Measurements from ENCODE around the gene TASOR2. TPM values are rescaled to one million over a fixed set of nuclear protein-coding genes. Genes with fewer than 3 reads are reported as not detected.

TASOR2 gene
- total RNA-seq, 1 experiment from 2014 or later = 67.3 TPM

DNA sequence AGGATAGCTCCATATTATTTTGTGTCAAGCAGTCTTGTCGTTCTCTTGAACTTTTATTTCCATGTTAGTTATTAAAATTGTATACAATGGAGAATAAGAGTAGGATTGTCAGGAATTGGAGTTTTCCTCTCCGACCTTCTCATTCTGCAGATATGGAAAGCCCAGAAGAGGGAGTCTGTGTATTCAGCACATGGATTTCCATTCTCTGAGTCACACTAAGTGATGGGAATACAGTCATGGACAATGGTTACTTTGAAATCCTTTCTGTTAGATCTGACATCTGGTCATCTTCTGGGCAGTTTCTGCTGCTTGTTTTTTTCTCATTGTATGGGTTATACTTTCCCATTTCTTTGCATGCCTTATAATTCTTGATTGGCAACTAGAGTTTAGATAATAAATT, 5.0 kb upstream of the TASOR2 start:
- ATAC-seq = no peak
- H3K36me3 Mint-ChIP-seq = peaks cover 7% of the 10 kb centered on the region; the same call in 1 of the 2 replicates
- CTCF ChIA-PET = interaction anchor here (0.6 kb wide), 1 partner anchor 1438 kb away, joined by 3 read pairs; no protein-coding TSS in a partner anchor
- no peak overlapping the region for H3K27ac Mint-ChIP-seq
- peaks cover 16% of the 10 kb centered on the region for H3K9me3 Mint-ChIP-seq
- no peak for DNase-seq (ENCODE audit: low spot score)
- TF ChIP-seq ZNF317 (CRISPR knock-in tag; IDR thresholded peaks at IDR 0.05; ENCODE audit: borderline replicate concordance, low read depth) = no peak
- no peak for TF ChIP-seq RORB (CRISPR knock-in tag; IDR thresholded peaks at IDR 0.05)
- no peak for TF ChIP-seq SP1 (CRISPR knock-in tag; conservative IDR thresholded peaks at IDR 0.05)
- TF ChIP-seq, protein P1, sequence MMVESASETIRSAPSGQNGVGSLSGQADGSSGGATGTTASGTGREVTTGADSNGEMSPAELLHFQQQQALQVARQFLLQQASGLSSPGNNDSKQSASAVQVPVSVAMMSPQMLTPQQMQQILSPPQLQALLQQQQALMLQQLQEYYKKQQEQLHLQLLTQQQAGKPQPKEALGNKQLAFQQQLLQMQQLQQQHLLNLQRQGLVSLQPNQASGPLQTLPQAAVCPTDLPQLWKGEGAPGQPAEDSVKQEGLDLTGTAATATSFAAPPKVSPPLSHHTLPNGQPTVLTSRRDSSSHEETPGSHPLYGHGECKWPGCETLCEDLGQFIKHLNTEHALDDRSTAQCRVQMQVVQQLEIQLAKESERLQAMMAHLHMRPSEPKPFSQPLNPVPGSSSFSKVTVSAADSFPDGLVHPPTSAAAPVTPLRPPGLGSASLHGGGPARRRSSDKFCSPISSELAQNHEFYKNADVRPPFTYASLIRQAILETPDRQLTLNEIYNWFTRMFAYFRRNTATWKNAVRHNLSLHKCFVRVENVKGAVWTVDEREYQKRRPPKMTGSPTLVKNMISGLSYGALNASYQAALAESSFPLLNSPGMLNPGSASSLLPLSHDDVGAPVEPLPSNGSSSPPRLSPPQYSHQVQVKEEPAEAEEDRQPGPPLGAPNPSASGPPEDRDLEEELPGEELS (CRISPR knock-in tag; IDR thresholded peaks at IDR 0.05) = no peak
- TF ChIP-seq, protein P2, sequence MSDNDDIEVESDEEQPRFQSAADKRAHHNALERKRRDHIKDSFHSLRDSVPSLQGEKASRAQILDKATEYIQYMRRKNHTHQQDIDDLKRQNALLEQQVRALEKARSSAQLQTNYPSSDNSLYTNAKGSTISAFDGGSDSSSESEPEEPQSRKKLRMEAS (CRISPR knock-in tag; IDR thresholded peaks at IDR 0.05) = no peak
- no peak for TF ChIP-seq TP53 (CRISPR knock-in tag; IDR thresholded peaks at IDR 0.05)
- TF ChIP-seq, protein P3, sequence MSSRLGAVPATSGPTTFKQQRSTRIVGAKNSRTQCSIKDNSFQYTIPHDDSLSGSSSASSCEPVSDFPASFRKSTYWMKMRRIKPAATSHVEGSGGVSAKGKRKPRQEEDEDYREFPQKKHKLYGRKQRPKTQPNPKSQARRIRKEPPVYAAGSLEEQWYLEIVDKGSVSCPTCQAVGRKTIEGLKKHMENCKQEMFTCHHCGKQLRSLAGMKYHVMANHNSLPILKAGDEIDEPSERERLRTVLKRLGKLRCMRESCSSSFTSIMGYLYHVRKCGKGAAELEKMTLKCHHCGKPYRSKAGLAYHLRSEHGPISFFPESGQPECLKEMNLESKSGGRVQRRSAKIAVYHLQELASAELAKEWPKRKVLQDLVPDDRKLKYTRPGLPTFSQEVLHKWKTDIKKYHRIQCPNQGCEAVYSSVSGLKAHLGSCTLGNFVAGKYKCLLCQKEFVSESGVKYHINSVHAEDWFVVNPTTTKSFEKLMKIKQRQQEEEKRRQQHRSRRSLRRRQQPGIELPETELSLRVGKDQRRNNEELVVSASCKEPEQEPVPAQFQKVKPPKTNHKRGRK (CRISPR knock-in tag; IDR thresholded peaks at IDR 0.05; ENCODE audit: borderline replicate concordance) = no peak
- TF ChIP-seq NFATC4 (CRISPR knock-in tag; IDR thresholded peaks at IDR 0.05) = no peak
- no peak for TF ChIP-seq ELF4 (CRISPR knock-in tag; IDR thresholded peaks at IDR 0.05; ENCODE audit: low read depth)
- TF ChIP-seq ZNF263 (CRISPR knock-in tag; IDR thresholded peaks at IDR 0.05; ENCODE audit: low read depth) = no peak
- TF ChIP-seq, protein P4, sequence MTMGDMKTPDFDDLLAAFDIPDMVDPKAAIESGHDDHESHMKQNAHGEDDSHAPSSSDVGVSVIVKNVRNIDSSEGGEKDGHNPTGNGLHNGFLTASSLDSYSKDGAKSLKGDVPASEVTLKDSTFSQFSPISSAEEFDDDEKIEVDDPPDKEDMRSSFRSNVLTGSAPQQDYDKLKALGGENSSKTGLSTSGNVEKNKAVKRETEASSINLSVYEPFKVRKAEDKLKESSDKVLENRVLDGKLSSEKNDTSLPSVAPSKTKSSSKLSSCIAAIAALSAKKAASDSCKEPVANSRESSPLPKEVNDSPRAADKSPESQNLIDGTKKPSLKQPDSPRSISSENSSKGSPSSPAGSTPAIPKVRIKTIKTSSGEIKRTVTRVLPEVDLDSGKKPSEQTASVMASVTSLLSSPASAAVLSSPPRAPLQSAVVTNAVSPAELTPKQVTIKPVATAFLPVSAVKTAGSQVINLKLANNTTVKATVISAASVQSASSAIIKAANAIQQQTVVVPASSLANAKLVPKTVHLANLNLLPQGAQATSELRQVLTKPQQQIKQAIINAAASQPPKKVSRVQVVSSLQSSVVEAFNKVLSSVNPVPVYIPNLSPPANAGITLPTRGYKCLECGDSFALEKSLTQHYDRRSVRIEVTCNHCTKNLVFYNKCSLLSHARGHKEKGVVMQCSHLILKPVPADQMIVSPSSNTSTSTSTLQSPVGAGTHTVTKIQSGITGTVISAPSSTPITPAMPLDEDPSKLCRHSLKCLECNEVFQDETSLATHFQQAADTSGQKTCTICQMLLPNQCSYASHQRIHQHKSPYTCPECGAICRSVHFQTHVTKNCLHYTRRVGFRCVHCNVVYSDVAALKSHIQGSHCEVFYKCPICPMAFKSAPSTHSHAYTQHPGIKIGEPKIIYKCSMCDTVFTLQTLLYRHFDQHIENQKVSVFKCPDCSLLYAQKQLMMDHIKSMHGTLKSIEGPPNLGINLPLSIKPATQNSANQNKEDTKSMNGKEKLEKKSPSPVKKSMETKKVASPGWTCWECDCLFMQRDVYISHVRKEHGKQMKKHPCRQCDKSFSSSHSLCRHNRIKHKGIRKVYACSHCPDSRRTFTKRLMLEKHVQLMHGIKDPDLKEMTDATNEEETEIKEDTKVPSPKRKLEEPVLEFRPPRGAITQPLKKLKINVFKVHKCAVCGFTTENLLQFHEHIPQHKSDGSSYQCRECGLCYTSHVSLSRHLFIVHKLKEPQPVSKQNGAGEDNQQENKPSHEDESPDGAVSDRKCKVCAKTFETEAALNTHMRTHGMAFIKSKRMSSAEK (CRISPR knock-in tag; IDR thresholded peaks at IDR 0.05; ENCODE audit: borderline replicate concordance) = no peak
- no peak for TF ChIP-seq NFYB (CRISPR knock-in tag; conservative IDR thresholded peaks at IDR 0.05; ENCODE audit: low read depth)
- TF ChIP-seq, protein P5, sequence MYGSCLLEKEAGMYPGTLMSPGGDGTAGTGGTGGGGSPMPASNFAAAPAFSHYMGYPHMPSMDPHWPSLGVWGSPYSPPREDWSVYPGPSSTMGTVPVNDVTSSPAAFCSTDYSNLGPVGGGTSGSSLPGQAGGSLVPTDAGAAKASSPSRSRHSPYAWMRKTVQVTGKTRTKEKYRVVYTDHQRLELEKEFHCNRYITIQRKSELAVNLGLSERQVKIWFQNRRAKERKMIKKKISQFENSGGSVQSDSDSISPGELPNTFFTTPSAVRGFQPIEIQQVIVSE (CRISPR knock-in tag; IDR thresholded peaks at IDR 0.05; ENCODE audit: borderline replicate concordance) = no peak
- TF ChIP-seq SMAD3 (CRISPR knock-in tag; IDR thresholded peaks at IDR 0.05; ENCODE audit: borderline replicate concordance) = no peak
- 0 out of 2 replicates have a peak, but pooled peaks cover 3% of the 10 kb centered on the region for H3K4me1 Mint-ChIP-seq
- H3K27me3 Mint-ChIP-seq (ENCODE audit: low read depth) = peaks cover 66% of the 10 kb centered on the region
- H3K4me3 Mint-ChIP-seq = no peak overlapping the region
- POLR2A ChIA-PET = no interaction called here

DNA sequence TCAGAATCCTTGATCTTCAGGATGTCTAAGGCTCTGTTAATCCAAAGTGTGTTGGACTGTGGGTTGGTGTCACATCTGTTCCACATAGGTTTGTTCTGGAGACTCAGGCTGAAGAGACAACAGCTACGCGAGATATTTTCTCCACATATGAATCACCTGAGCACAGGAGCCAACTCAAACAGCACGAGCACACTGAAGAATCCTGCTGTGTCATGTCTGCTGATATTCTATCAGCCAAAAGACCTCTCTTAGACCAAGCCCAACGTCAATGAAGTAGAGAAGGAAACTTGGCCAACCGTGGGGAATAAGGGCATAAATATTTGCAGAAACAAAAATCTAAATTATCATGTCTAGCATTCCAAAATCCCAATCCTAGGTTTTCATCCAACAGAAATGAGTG, 2.7 kb upstream of the TASOR2 start:
- TF ChIP-seq, protein P6, sequence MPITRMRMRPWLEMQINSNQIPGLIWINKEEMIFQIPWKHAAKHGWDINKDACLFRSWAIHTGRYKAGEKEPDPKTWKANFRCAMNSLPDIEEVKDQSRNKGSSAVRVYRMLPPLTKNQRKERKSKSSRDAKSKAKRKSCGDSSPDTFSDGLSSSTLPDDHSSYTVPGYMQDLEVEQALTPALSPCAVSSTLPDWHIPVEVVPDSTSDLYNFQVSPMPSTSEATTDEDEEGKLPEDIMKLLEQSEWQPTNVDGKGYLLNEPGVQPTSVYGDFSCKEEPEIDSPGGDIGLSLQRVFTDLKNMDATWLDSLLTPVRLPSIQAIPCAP (CRISPR knock-in tag; IDR thresholded peaks at IDR 0.05) = no peak
- TF ChIP-seq TEAD1 (CRISPR knock-in tag; IDR thresholded peaks at IDR 0.05) (no peak), PRRX2 (CRISPR knock-in tag; IDR thresholded peaks at IDR 0.05) (no peak), HMGA2 (CRISPR knock-in tag; IDR thresholded peaks at IDR 0.05) (no peak), GTF2I (CRISPR knock-in tag; conservative IDR thresholded peaks at IDR 0.05) (no peak), ZNF263 (CRISPR knock-in tag; IDR thresholded peaks at IDR 0.05; ENCODE audit: low read depth) (no peak), CREB1 (CRISPR knock-in tag; IDR thresholded peaks at IDR 0.05) (no peak), ZNF219 (CRISPR knock-in tag; IDR thresholded peaks at IDR 0.05; ENCODE audit: borderline replicate concordance) (no peak), EMX1 (CRISPR knock-in tag; IDR thresholded peaks at IDR 0.05) (no peak)
- TF ChIP-seq, protein P7, sequence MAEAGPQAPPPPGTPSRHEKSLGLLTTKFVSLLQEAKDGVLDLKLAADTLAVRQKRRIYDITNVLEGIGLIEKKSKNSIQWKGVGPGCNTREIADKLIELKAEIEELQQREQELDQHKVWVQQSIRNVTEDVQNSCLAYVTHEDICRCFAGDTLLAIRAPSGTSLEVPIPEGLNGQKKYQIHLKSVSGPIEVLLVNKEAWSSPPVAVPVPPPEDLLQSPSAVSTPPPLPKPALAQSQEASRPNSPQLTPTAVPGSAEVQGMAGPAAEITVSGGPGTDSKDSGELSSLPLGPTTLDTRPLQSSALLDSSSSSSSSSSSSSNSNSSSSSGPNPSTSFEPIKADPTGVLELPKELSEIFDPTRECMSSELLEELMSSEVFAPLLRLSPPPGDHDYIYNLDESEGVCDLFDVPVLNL (CRISPR knock-in tag; IDR thresholded peaks at IDR 0.05; ENCODE audit: borderline replicate concordance, low read depth) = no peak
- ATAC-seq (no peak), DNase-seq (ENCODE audit: low spot score) (no peak)
- Mint-ChIP-seq H3K27ac (no peak overlapping the region), H3K9me3 (peaks cover 11% of the 10 kb centered on the region), H3K4me1 (peaks cover 17% of the 10 kb centered on the region), H3K4me3 (no peak overlapping the region), H3K27me3 (ENCODE audit: low read depth) (peaks cover 62% of the 10 kb centered on the region), H3K36me3 (0 out of 2 replicates have a peak, but pooled peaks cover 5% of the 10 kb centered on the region)
- ChIA-PET POLR2A (no interaction called here), CTCF (no interaction called here)

Measured in WTC11 (cell line).